ENCODE results near the gene MMP25. TPM values are rescaled to one million over a fixed set of nuclear protein-coding genes. Genes with fewer than 3 reads are reported as not detected.
A peak's percentile ranks its signal among the peaks of the same experiment; 100 is the strongest.

Gene MMP25
- total and polyA plus RNA-seq, 4 experiments from 2014 or later, result 0.52 to 3.0 (median 1.9) TPM

DNA sequence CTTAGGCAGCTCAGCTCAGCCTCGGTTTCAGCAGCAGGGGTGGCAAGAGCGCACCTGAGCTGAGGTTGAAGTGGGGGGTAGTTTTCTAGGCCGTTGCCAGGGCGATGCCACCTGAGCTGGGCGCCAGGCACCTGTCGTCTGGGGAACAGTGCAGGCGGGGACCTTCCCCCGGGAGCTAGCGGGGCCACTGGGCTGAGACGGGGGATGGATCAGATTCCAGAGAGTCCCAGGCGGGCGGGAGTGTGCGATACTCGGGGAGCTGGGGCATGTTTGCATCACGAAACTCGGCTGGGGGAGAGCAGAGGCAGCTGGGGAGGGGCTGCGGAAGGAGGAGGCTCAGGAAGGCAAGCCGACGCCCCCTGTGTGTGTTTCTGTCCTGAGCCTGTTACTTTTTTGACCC, 34.1 kb upstream of the MMP25 start:
- peaks cover 18% of the 10 kb centered on the region for H3K4me1 ChIP-seq (ENCODE audit: insufficient read depth, low read length)
- H3K27me3 ChIP-seq (ENCODE audit: insufficient read depth, low read length), result no peaks in the 10 kb centered on the region
- no peaks in the 10 kb centered on the region for H3K9me3 ChIP-seq (ENCODE audit: control insufficient read depth in 1 of 2, low read length in 2 of 2)
- H3K36me3 ChIP-seq (ENCODE audit: insufficient read depth, low read length), result no peaks in the 10 kb centered on the region
- ChIA-PET CTCF (ENCODE audit: partially characterized antibody) (interaction anchor here (0.7 to 14.2 kb wide), 3 partner anchors 8 to 15 kb away, joined by 3 to 444 read pairs (median 4); partner anchors contain the start of genes CLDN6, HCFC1R1, THOC6 and TNFRSF12A), POLR2A (ENCODE audit: partially characterized antibody) (interaction anchor here (1.0 kb wide), 1 partner anchor 8 kb away, joined by 3 read pairs; no protein-coding TSS in a partner anchor)
- no peak overlapping the region for H3K27ac ChIP-seq (ENCODE audit: low read depth, low read length)
- H3K27ac Mint-ChIP-seq, result no peak overlapping the region
- intact Hi-C loops (cut with micrococcal nuclease), result no loop called here
- H3K4me3 Mint-ChIP-seq, result peak overlapping the region in 1 of 8 donors; percentile 43
- no peak overlapping the region for H3K4me3 ChIP-seq (ENCODE audit: low read length in 2 of 2)
- H3K27me3 Mint-ChIP-seq, result no peaks in the 10 kb centered on the region
- peaks cover 9 to 23% (median 15%) of the 10 kb centered on the region in 4 donors for H3K4me1 Mint-ChIP-seq
- no peaks in the 10 kb centered on the region for H3K36me3 Mint-ChIP-seq
- no peak for DNase-seq
- no peaks in the 10 kb centered on the region for H3K9me3 Mint-ChIP-seq

GRCh38 chr16:3012828-3013420, 33.4 kb upstream of the MMP25 start, which contains the start of gene CLDN9:
Gene CLDN9 (plus strand): TSS chr16:3012923. CDS start chr16:3013363, 440 bp downstream.
- H3K27ac Mint-ChIP-seq, result no peak within 1 kb of the TSS
- H3K9me3 Mint-ChIP-seq, result no peaks in the 10 kb centered on the region
- H3K27me3 ChIP-seq (ENCODE audit: insufficient read depth, low read length), result no peaks in the 10 kb centered on the region
- H3K36me3 Mint-ChIP-seq, result no peaks in the 10 kb centered on the region
- no peak within 1 kb of the TSS for H3K4me3 ChIP-seq (ENCODE audit: low read length in 2 of 2)
- ChIA-PET POLR2A (ENCODE audit: partially characterized antibody) (interaction anchor here (1.0 kb wide), 1 partner anchor 9 kb away, joined by 3 read pairs; no protein-coding TSS in a partner anchor), CTCF (ENCODE audit: partially characterized antibody) (interaction anchor here (0.7 to 14.2 kb wide), 4 partner anchors 9 to 15 kb away, joined by 3 to 444 read pairs (median 4); partner anchors contain the start of genes CLDN6, HCFC1R1, THOC6 and TNFRSF12A)
- no peak for DNase-seq
- peak within 1 kb of the TSS in 1 of 8 donors; percentile 43 for H3K4me3 Mint-ChIP-seq
- no peaks in the 10 kb centered on the region for H3K36me3 ChIP-seq (ENCODE audit: insufficient read depth, low read length)
- H3K4me1 Mint-ChIP-seq, result peaks cover 5 to 16% (median 9%) of the 10 kb centered on the region in 4 donors
- H3K4me1 ChIP-seq (ENCODE audit: insufficient read depth, low read length), result peaks cover 13% of the 10 kb centered on the region
- H3K27ac ChIP-seq (ENCODE audit: low read depth, low read length), result no peak within 1 kb of the TSS
- no peaks in the 10 kb centered on the region for H3K9me3 ChIP-seq (ENCODE audit: control insufficient read depth in 1 of 2, low read length in 2 of 2)
- intact Hi-C loops (cut with micrococcal nuclease), result no loop called here
- H3K27me3 Mint-ChIP-seq, result no peaks in the 10 kb centered on the region

GRCh38 chr16:3013491-3013951, 32.8 kb upstream of the MMP25 start:
- Mint-ChIP-seq H3K36me3 (no peaks in the 10 kb centered on the region), H3K27me3 (peaks cover 0 to 1% of the 10 kb centered on the region in 2 donors), H3K9me3 (no peaks in the 10 kb centered on the region), H3K4me3 (no peak overlapping the region), H3K27ac (no peak overlapping the region), H3K4me1 (peaks cover 0 to 14% (median 3%) of the 10 kb centered on the region in 4 donors)
- ChIA-PET POLR2A (ENCODE audit: partially characterized antibody) (no interaction called here), CTCF (ENCODE audit: partially characterized antibody) (interaction anchor here (1.0 to 1.7 kb wide), 2 partner anchors 15 to 17 kb away, joined by 3 to 5 read pairs; no protein-coding TSS in a partner anchor)
- no peaks in the 10 kb centered on the region for H3K9me3 ChIP-seq (ENCODE audit: control insufficient read depth in 1 of 2, low read length in 2 of 2)
- no peak overlapping the region for H3K27ac ChIP-seq (ENCODE audit: low read depth, low read length)
- peaks cover 12% of the 10 kb centered on the region for H3K4me1 ChIP-seq (ENCODE audit: insufficient read depth, low read length)
- intact Hi-C loops (cut with micrococcal nuclease), result no loop called here
- H3K36me3 ChIP-seq (ENCODE audit: insufficient read depth, low read length), result no peaks in the 10 kb centered on the region
- no peak overlapping the region for H3K4me3 ChIP-seq (ENCODE audit: low read length in 2 of 2)
- no peaks in the 10 kb centered on the region for H3K27me3 ChIP-seq (ENCODE audit: insufficient read depth, low read length)
- no peak for DNase-seq

DNA sequence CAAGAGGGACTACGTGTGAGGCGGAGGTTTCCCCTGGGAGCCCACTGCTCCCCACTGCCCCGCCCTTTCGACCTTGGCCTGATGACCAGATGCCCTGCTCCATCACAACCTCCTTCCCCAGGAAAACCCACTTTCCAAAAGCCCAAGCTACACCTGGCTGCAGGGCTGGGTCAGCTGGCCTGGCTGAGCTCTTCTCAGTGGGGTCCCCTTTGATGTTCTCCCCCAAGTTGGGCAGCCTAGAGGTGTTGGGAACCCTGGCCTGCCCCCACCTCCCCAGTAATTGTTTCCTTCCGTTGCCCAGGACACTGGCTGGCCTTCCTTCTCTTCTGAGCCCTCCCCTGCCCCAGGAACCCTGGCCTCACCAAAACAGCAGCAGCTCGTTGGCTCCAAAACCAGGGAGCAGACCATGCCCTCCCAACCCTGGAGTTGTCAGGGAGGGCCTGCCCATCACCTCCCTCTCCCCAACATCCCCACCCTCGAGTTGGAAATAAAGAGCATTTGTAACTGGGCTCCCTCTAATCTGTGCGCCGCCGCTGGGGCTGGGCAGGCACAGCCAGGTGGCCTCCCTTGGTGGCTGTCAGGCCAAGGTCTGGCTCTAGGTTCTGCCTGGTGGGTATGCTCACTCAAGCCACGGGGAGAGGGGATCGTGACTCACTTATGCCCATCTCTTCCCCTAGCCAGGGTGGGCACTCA, 32.2 kb upstream of the MMP25 start:
- Mint-ChIP-seq H3K9me3 (no peaks in the 10 kb centered on the region), H3K4me3 (peak overlapping the region in 1 of 8 donors; percentile 12), H3K27ac (no peak overlapping the region), H3K36me3 (no peaks in the 10 kb centered on the region), H3K4me1 (peaks cover 0 to 12% (median 0%) of the 10 kb centered on the region in 4 donors), H3K27me3 (peaks cover 0 to 2% of the 10 kb centered on the region in 2 donors)
- no peaks in the 10 kb centered on the region for H3K27me3 ChIP-seq (ENCODE audit: insufficient read depth, low read length)
- no peaks in the 10 kb centered on the region for H3K9me3 ChIP-seq (ENCODE audit: control insufficient read depth in 1 of 2, low read length in 2 of 2)
- H3K4me1 ChIP-seq (ENCODE audit: insufficient read depth, low read length), result peaks cover 6% of the 10 kb centered on the region
- CTCF ChIA-PET (ENCODE audit: partially characterized antibody), result interaction anchor here (0.8 to 1.7 kb wide), 4 partner anchors 8 to 16 kb away, joined by 3 to 5 read pairs (median 3); no protein-coding TSS in a partner anchor
- H3K4me3 ChIP-seq (ENCODE audit: low read length in 2 of 2), result no peak overlapping the region
- H3K27ac ChIP-seq (ENCODE audit: low read depth, low read length), result no peak overlapping the region
- intact Hi-C loops (cut with micrococcal nuclease), result no loop called here
- no peaks in the 10 kb centered on the region for H3K36me3 ChIP-seq (ENCODE audit: insufficient read depth, low read length)
- no peak for DNase-seq
- POLR2A ChIA-PET (ENCODE audit: partially characterized antibody), result no interaction called here

- Histone ChIP-seq H3K27me3 (ENCODE audit: insufficient read depth, low read length) (no peaks in the 10 kb centered on the region), H3K4me3 (ENCODE audit: low read length in 2 of 2) (no peak overlapping the region), H3K36me3 (ENCODE audit: insufficient read depth, low read length) (no peaks in the 10 kb centered on the region), H3K4me1 (ENCODE audit: insufficient read depth, low read length) (peaks cover 14% of the 10 kb centered on the region), H3K27ac (ENCODE audit: low read depth, low read length) (no peak overlapping the region), H3K9me3 (ENCODE audit: control insufficient read depth in 1 of 2, low read length in 2 of 2) (no peaks in the 10 kb centered on the region)
- H3K27me3 Mint-ChIP-seq, result peaks cover 0 to 2% of the 10 kb centered on the region in 2 donors
- H3K4me3 Mint-ChIP-seq, result no peak overlapping the region
- DNase-seq, result no peak
- intact Hi-C loops (cut with micrococcal nuclease), result no loop called here
- H3K9me3 Mint-ChIP-seq, result no peaks in the 10 kb centered on the region
- no peak overlapping the region for H3K27ac Mint-ChIP-seq
- H3K4me1 Mint-ChIP-seq, result peaks cover 2 to 20% (median 5%) of the 10 kb centered on the region in 4 donors
- H3K36me3 Mint-ChIP-seq, result no peaks in the 10 kb centered on the region
- POLR2A ChIA-PET (ENCODE audit: partially characterized antibody), result no interaction called here
- CTCF ChIA-PET (ENCODE audit: partially characterized antibody), result interaction anchor here (1.4 to 1.7 kb wide), 2 partner anchors 9 to 13 kb away, joined by 3 to 5 read pairs; no protein-coding TSS in a partner anchor
Observed at GRCh38 chr16:3014971-3015370, 31.4 kb upstream of the MMP25 start.

DNA sequence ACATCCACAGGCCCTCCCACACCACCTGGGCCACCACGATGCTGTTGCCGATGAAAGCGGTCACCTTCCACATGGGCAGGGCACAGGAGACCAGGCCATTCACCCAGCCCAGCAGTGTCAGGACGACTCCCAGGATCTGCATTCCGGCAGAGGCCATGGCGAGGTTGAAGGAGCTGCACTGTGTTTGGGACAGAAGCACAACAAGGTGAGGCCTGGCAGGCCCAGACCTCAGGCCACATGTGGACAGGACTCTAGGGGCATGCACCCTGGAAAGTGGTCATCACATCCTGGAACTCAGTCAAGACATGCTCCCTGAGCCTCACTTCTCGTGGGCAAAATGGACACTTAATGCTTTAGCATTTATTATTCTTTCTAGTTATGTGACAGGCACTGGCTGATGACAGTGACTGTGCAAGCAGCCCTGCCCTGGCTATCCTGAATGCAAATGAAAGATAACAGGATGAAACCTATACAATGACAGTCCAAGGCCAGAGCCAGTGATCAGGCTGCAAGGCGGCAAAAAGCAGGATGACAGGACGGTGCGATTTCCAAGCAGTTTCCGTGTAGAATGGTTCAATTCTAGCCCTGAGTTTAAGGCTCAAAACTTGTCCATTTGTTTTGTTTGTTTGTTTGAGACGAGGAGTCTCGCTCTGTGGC, 30.4 kb upstream of the MMP25 start:
- Histone ChIP-seq H3K4me1 (ENCODE audit: insufficient read depth, low read length) (peaks cover 19% of the 10 kb centered on the region), H3K27me3 (ENCODE audit: insufficient read depth, low read length) (no peaks in the 10 kb centered on the region), H3K36me3 (ENCODE audit: insufficient read depth, low read length) (no peaks in the 10 kb centered on the region), H3K9me3 (ENCODE audit: control insufficient read depth in 1 of 2, low read length in 2 of 2) (no peaks in the 10 kb centered on the region), H3K4me3 (ENCODE audit: low read length in 2 of 2) (no peak overlapping the region), H3K27ac (ENCODE audit: low read depth, low read length) (no peak overlapping the region)
- Mint-ChIP-seq H3K9me3 (no peaks in the 10 kb centered on the region), H3K27me3 (peaks cover 0 to 2% of the 10 kb centered on the region in 2 donors), H3K4me3 (no peak overlapping the region), H3K4me1 (peaks cover 3 to 30% (median 9%) of the 10 kb centered on the region in 4 donors), H3K36me3 (no peaks in the 10 kb centered on the region), H3K27ac (no peak overlapping the region)
- ChIA-PET POLR2A (ENCODE audit: partially characterized antibody) (no interaction called here), CTCF (ENCODE audit: partially characterized antibody) (interaction anchor here (1.3 to 1.4 kb wide), 2 partner anchors 10 to 13 kb away, joined by 3 to 5 read pairs; no protein-coding TSS in a partner anchor)
- intact Hi-C loops (cut with micrococcal nuclease), result no loop called here
- DNase-seq, result no peak

Measured in CD4-positive, alpha-beta memory T cell (primary cell).